BJ (cell line): ENCODE results near the gene SRR. TPM values are rescaled to one million over a fixed set of nuclear protein-coding genes. Genes with fewer than 3 reads are reported as not detected.

ENCODE experiments used
- CTCF ChIA-PET: fragments of 350-600 bp; formaldehyde crosslinking; extraction: SDS; loops from one replicate; lab custom pipeline; 2021; ENCODE audit warnings: antibody characterized with exemption, inconsistent platforms; lab: Yijun Ruan, JAX
- POLR2A ChIA-PET: fragments of 300-600 bp; sonication (Branson Sonifier 250); formaldehyde crosslinking; extraction: SDS; loops from one replicate; lab custom pipeline; 2021; ENCODE audit warnings: antibody characterized with exemption; lab: Charles Lee
- DNase-seq: peaks from one replicate; pipeline ENCODE4 v3.0.0-alpha.2; 2011; ENCODE audit warnings: low read depth
- H3K27me3 ChIP-seq: 2 replicates; pipeline ENCODE4 v1.6.0; 2011; ENCODE audit warnings: low read length; ENCODE audit not compliant: control insufficient read depth, insufficient read depth
- H3K36me3 ChIP-seq: 2 replicates; pipeline ENCODE4 v1.5.1; 2011; ENCODE audit warnings: low read length; ENCODE audit not compliant: control insufficient read depth, insufficient read depth
- H3K4me3 ChIP-seq: 2 replicates; pipeline ENCODE4 v1.5.1; 2011; ENCODE audit warnings: low read depth, mild to moderate bottlenecking, control low read depth, low read length
- CTCF ChIP-seq: IDR thresholded peaks from 2 replicates; pipeline ENCODE4 v1.5.1; 2011; ENCODE audit warnings: low read depth, mild to moderate bottlenecking, control low read depth, inconsistent platforms, low read length, moderate library complexity; ENCODE audit not compliant: insufficient read depth
- polyA plus RNA-seq: library from polyadenylated mRNA; depleted of rRNA; stranded (reverse); fragments of >200 nt; gene quantifications from 2 replicates; pipeline ENCODE4 v1.2.3, GENCODE V29; 2011

The SRR gene
- polyA plus RNA-seq, 1 experiment, result 17.1 TPM

GRCh38 chr17:2279707-2280106, 24.0 kb upstream of the SRR start:
- no peak for DNase-seq
- H3K4me3 ChIP-seq, result no peak overlapping the region
- ChIA-PET CTCF (interaction anchor here (1.0 to 5.8 kb wide), 4 partner anchors 35 to 225 kb away, joined by 3 to 37 read pairs (median 4); partner anchors contain the start of gene HIC1), POLR2A (no interaction called here)
- no peaks in the 10 kb centered on the region for H3K27me3 ChIP-seq
- peaks cover 14% of the 10 kb centered on the region for H3K36me3 ChIP-seq
- TF ChIP-seq CTCF, result no peak

DNA sequence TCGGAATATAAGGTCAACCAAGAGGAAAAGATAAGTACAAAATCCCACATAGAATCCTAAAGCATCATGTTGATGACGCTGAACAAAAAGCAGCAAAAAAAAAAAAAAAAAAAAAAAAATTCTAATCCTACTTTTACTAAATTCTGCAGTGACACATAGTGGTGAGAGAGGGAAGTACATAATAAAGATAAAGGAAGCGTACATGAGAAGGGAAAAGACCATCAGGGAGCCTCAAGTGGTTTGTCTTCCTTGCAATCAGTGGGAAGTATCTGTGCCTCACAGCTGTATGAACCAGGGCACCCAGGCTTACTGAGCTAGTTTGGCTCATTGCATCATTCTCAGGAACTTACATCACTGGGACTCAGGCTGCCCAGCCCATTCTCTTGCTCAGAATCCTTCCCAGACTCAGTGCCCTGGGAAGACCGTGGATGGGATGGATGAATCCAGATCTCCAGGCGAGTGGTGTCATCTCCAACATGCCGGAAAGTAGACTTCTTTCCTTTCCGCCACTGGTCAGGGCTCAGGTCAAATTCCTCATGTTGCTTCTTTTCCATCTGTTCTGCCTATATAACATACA, 21.4 kb upstream of the SRR start:
- CTCF ChIA-PET, result interaction anchor here (0.6 to 5.8 kb wide), 17 partner anchors 8 to 374 kb away, joined by 3 to 37 read pairs (median 4); partner anchors contain the start of genes HIC1, SMG6 and SRR
- peak; percentile 49 for TF ChIP-seq CTCF
- Histone ChIP-seq H3K4me3 (no peak overlapping the region), H3K27me3 (no peaks in the 10 kb centered on the region), H3K36me3 (peaks cover 14% of the 10 kb centered on the region)
- no peak for DNase-seq
- POLR2A ChIA-PET, result interaction anchor here (0.7 kb wide), 2 partner anchors 38 to 51 kb away, joined by 9 to 10 read pairs; no protein-coding TSS in a partner anchor

- CTCF ChIA-PET, result interaction anchor here (0.7 to 5.8 kb wide), 14 partner anchors 8 to 374 kb away, joined by 3 to 37 read pairs (median 6); partner anchors contain the start of genes HIC1, SMG6 and SRR
- no peak for DNase-seq
Measured at GRCh38 chr17:2283302-2283701, 20.4 kb upstream of the SRR start.

GRCh38 chr17:2289878-2290478, 13.8 kb upstream of the SRR start:
- ChIA-PET POLR2A (no interaction called here), CTCF (interaction anchor here (1.2 kb wide), 1 partner anchor 233 kb away, joined by 3 read pairs; no protein-coding TSS in a partner anchor)
- no peak for DNase-seq
- peaks cover 3% of the 10 kb centered on the region for H3K36me3 ChIP-seq
- H3K27me3 ChIP-seq, result no peaks in the 10 kb centered on the region
- H3K4me3 ChIP-seq, result no peak overlapping the region
- no peak for TF ChIP-seq CTCF

More at GRCh38 chr17:2283302-2283701, 20.4 kb upstream of the SRR start:
- POLR2A ChIA-PET, result no interaction called here
- peaks cover 14% of the 10 kb centered on the region for H3K36me3 ChIP-seq
- no peak for TF ChIP-seq CTCF
- no peak overlapping the region for H3K4me3 ChIP-seq
- no peaks in the 10 kb centered on the region for H3K27me3 ChIP-seq

- H3K36me3 ChIP-seq, result peaks cover 6% of the 10 kb centered on the region
- CTCF ChIA-PET, result interaction anchor here (0.8 to 1.4 kb wide), 4 partner anchors 11 to 238 kb away, joined by 3 to 4 read pairs (median 3); no protein-coding TSS in a partner anchor
- H3K4me3 ChIP-seq, result no peak overlapping the region
- H3K27me3 ChIP-seq, result no peaks in the 10 kb centered on the region
- POLR2A ChIA-PET, result no interaction called here
- DNase-seq, result no peak
- no peak for TF ChIP-seq CTCF
Measured at GRCh38 chr17:2292100-2292499, 11.7 kb upstream of the SRR start.
